Activated naive CD4-positive, alpha-beta T cell treated with anti-CD3 and anti-CD28 coated beads, Interleukin-2, amount 50 U/mL, for 72 hours (primary cell): Measurements from ENCODE around the gene APBB2. TPM values are rescaled to one million over a fixed set of nuclear protein-coding genes. Genes with fewer than 3 reads are reported as not detected.
"Not testable (repeated sequence)": the region's sequence is repeated elsewhere in the genome, so short reads cannot be mapped to it uniquely, and the experiment has no call there.

Source experiments
- ATAC-seq, 2 donors: fragments of 150-1000 bp; cut with Tn5 transposase; 2 replicates each; pipeline ENCODE4 v1.10.0; 2021; ENCODE audit warnings: mild to moderate bottlenecking in 2 of 2, moderate library complexity in 2 of 2
- DNase-seq, 2 donors: peaks; one replicate each; pipeline ENCODE4 v3.0.0; 2021 to 2022; ENCODE audit warnings: low spot score in 2 of 2
- H3K27ac Mint-ChIP-seq, 2 donors: one replicate each; pipeline ENCODE4 v1.8.0; 2022; ENCODE audit warnings: mild to moderate bottlenecking in 2 of 2, mixed read lengths in 2 of 2
- H3K36me3 Mint-ChIP-seq, 2 donors: one replicate each; pipeline ENCODE4 v1.8.0; 2022; ENCODE audit warnings: mixed read lengths in 2 of 2
- H3K9me3 Mint-ChIP-seq, 2 donors: one replicate each; pipeline ENCODE4 v1.8.0; 2022; ENCODE audit warnings: mixed read lengths in 2 of 2
- total RNA-seq, 2 donors: library from RNA; stranded (reverse); gene quantifications; one replicate each; pipeline ENCODE4 v1.2.3, GENCODE V29; 2022

Gene APBB2
- total RNA-seq, 2 donors from 2014 or later, result 1.6 to 6.1 TPM

GRCh38 chr4:41076481-41076880 lies 137.9 kb downstream of the APBB2 start:
- no peak for DNase-seq
- Mint-ChIP-seq H3K9me3 (no peaks in the 10 kb centered on the region), H3K36me3 (no peaks in the 10 kb centered on the region), H3K27ac (no peak overlapping the region)
- ATAC-seq, result no peak

GRCh38 chr4:41074215-41074614 lies 140.1 kb downstream of the APBB2 start:
- no peak for DNase-seq
- Mint-ChIP-seq H3K27ac (no peak overlapping the region), H3K9me3 (no peaks in the 10 kb centered on the region), H3K36me3 (no peaks in the 10 kb centered on the region)
- ATAC-seq, result no peak

GRCh38 chr4:41072021-41072777 lies 142.1 kb downstream of the APBB2 start:
- Mint-ChIP-seq H3K36me3 (no peaks in the 10 kb centered on the region), H3K9me3 (no peaks in the 10 kb centered on the region), H3K27ac (no peak overlapping the region)
- DNase-seq (no peak), ATAC-seq (no peak)

DNA sequence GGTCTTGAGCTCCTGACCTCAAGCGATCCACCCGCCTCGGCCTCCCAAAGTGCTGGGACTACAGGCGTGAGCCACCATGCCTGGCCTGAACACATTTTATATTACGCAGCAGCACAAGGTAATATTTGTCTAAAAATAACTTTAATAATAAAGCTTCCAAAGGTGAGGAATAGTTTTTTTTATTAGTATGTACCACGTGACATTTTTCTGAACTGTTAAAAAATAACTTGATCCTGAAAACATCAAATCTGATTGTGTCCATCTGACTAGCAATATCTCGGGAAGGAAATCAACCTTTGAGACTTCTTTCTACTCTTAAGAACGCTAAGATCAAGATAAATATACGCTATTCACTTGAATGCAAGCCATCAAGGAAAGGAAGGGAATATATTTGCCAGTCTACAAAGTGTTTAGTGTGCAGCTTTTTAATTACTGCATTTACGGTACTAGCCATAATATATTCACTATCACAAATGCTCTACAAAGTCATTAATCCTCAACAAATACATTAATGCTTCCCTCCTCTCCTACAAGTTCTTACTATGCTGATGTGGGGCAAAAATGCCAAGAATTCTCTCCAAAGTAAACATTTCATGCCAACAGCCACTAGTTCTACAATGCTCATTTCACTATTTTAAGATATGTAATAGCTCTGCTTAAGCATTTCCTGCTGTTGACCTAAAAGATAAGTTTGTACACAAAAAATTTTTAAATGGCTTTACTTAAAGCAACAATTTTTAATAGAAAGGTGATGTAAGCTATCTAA lies 143.6 kb downstream of the APBB2 start:
- Mint-ChIP-seq H3K27ac (no peak overlapping the region), H3K36me3 (no peaks in the 10 kb centered on the region), H3K9me3 (no peaks in the 10 kb centered on the region)
- DNase-seq (no peak), ATAC-seq (no peak)

GRCh38 chr4:41069838-41070237 lies 144.5 kb downstream of the APBB2 start:
- Mint-ChIP-seq H3K27ac (no peak overlapping the region), H3K9me3 (no peaks in the 10 kb centered on the region), H3K36me3 (no peaks in the 10 kb centered on the region)
- ATAC-seq (no peak), DNase-seq (no peak)

- DNase-seq (no peak), ATAC-seq (no peak)
- Mint-ChIP-seq H3K9me3 (no peaks in the 10 kb centered on the region), H3K27ac (no peak overlapping the region), H3K36me3 (no peaks in the 10 kb centered on the region)
Measured at GRCh38 chr4:41069257-41069656, 145.1 kb downstream of the APBB2 start.

DNA sequence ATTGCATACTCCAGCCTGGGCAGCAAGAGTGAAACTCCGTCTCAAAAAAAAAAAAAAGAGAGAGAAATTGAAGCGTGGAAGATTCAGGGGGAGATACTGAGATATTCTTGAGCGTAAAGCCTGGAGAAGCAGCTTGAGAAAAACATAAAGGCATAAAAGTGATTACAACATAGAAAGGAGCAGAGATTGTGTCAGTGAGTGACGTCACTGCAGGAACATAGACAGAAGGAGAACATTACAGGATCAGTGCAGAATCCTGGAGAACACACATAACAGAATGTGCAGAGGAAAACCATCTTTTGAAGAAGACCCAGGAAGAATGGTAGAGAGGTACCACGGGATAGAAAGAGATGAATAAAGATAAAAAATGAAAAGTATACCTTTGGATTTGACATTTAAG lies 147.0 kb downstream of the APBB2 start:
- no peak for DNase-seq
- ATAC-seq, result no peak
- H3K36me3 Mint-ChIP-seq, result no peaks in the 10 kb centered on the region
- H3K27ac Mint-ChIP-seq, result no peak overlapping the region
- no peaks in the 10 kb centered on the region for H3K9me3 Mint-ChIP-seq

GRCh38 chr4:41066049-41066448 lies 148.3 kb downstream of the APBB2 start:
- H3K9me3 Mint-ChIP-seq, result no peaks in the 10 kb centered on the region
- no peak for ATAC-seq
- no peaks in the 10 kb centered on the region for H3K36me3 Mint-ChIP-seq
- H3K27ac Mint-ChIP-seq, result no peak overlapping the region
- no peak for DNase-seq

GRCh38 chr4:41065434-41066006 lies 148.8 kb downstream of the APBB2 start:
- H3K27ac Mint-ChIP-seq, result no peak overlapping the region

DNA sequence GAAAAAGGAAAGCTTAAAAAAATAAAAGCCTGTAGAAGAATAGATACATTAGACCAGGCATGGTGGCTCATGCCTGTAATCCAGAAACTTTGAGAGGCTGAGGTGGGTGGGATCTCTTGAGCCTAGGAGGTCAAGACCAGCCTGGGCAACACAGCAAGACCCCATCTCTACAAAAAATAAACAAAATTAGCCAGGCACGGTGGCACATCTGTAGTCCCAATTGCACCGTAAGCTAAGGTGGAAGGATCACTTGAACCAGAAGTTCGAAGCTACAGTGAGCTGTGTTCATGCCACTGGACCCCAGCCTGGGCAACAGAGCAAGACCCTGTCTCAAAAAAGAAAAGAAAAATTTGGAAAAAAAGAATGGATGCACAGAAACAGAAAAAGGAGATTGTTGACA lies 149.4 kb downstream of the APBB2 start:
- no peak overlapping the region for H3K27ac Mint-ChIP-seq
- ATAC-seq (no peak), DNase-seq (no peak)
- H3K9me3 Mint-ChIP-seq, result no peaks in the 10 kb centered on the region
- H3K36me3 Mint-ChIP-seq, result no peaks in the 10 kb centered on the region

More at GRCh38 chr4:41065434-41066006, 148.8 kb downstream of the APBB2 start:
- ATAC-seq (no peak), DNase-seq (no peak)
- H3K36me3 Mint-ChIP-seq, result no peaks in the 10 kb centered on the region
- no peaks in the 10 kb centered on the region for H3K9me3 Mint-ChIP-seq

- ATAC-seq (no peak), DNase-seq (no peak)
- Mint-ChIP-seq H3K27ac (no peak overlapping the region), H3K36me3 (no peaks in the 10 kb centered on the region), H3K9me3 (peaks cover 3 to 5% of the 10 kb centered on the region in 2 donors)
Measured at GRCh38 chr4:41061482-41062185, 152.7 kb downstream of the APBB2 start.

DNA sequence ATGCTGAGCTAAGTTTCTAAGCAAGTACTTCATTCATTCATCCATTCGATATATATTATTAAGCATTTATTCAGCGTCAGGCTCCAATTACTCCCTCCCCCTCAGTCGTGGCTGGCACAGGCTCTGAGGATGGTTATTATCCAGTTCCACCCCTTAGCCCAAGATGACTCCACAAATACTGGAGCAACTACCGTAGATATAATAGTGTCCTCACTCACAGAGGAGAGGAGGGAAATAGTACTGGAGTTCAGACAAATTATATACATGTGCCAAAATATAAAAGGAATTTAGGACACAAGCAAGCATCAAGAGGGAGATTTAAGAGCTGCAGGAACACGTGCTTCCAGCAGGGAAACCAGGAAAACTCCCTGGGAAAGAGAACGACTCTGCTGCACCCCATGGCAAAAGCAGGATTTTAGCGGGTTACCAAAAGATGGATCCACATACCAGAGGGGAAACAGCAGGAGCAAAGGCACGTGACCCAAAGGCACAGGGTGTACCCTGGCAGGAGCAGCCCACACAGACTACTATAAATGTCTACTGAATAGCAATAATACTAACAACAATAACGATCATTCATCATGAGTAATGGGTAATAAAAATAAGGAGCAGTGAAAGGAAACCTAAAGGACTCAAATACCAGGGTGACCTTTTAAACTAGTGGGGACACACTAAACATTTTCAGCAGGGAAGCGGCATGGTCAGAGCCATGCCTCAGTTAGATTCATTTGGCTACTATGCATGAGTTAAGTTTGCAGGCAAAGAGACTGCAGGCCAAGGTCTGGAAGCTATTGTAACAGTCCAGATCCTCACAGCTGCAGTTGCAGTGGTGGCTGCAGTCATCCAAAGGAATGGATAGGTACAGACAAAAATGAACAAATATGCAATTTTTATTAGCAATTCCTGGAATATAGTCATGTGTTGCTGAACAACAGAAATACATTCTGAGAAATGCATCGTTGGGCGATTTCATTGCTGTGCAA lies 153.7 kb downstream of the APBB2 start:
- DNase-seq, result no peak
- no peak for ATAC-seq
- Mint-ChIP-seq H3K9me3 (peaks cover 3 to 10% of the 10 kb centered on the region in 2 donors), H3K36me3 (no peaks in the 10 kb centered on the region), H3K27ac (no peak overlapping the region)

DNA sequence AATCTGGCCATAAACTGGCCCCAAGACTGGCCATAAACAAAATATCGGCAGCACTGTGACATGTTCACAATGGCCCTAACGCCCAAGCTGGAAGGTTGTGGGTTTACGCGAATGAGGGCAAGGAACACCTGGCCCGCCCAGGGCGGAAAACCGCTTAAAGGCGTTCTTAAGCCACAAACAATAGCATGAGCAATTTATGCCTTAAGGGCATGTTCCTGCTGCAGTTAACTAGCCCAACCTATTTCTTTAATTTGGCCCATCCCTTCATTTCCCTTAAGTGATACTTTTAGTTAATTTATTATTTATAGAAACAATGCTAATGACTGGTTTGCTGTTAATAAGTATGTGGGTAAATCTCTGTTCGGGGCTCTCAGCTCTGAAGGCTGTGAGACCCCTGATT lies 154.9 kb downstream of the APBB2 start:
- H3K36me3 Mint-ChIP-seq, H3K9me3 Mint-ChIP-seq, H3K27ac Mint-ChIP-seq, ATAC-seq, DNase-seq: not testable (repeated sequence)

- DNase-seq (no peak), ATAC-seq (no peak)
- H3K36me3 Mint-ChIP-seq, result no peaks in the 10 kb centered on the region
- no peak overlapping the region for H3K27ac Mint-ChIP-seq
- peaks cover 3 to 10% of the 10 kb centered on the region in 2 donors for H3K9me3 Mint-ChIP-seq
Measured at GRCh38 chr4:41058426-41058825, 155.9 kb downstream of the APBB2 start.

- Mint-ChIP-seq H3K36me3 (no peaks in the 10 kb centered on the region), H3K27ac (no peak overlapping the region), H3K9me3 (peaks cover 3 to 10% of the 10 kb centered on the region in 2 donors)
- DNase-seq, result no peak
- ATAC-seq, result no peak
Measured at GRCh38 chr4:41057467-41057866, 156.9 kb downstream of the APBB2 start.

- DNase-seq (no peak), ATAC-seq (no peak)
- no peak overlapping the region for H3K27ac Mint-ChIP-seq
- no peaks in the 10 kb centered on the region for H3K36me3 Mint-ChIP-seq
- H3K9me3 Mint-ChIP-seq, result peaks cover 4 to 5% of the 10 kb centered on the region in 2 donors
Measured at GRCh38 chr4:41052287-41052686, 162.1 kb downstream of the APBB2 start.
